Mammary epithelial cell (primary cell): ENCODE results near the gene INSM2.

ENCODE experiments used
- EZH2 ChIP-seq: IDR thresholded peaks from 2 replicates; pipeline ENCODE4 v1.6.1; 2012; ENCODE audit warnings: low read length, inconsistent platforms, borderline replicate concordance
- TF ChIP-seq, protein P1 (sequence below), 2 donors: IDR thresholded peaks in 1 of 2; conservative IDR thresholded peaks in 1 of 2; 2 replicates each; pipeline ENCODE4 v1.5.1; 2011 to 2012; ENCODE audit warnings: inconsistent platforms in 2 of 2, low read length in 2 of 2, mild to moderate bottlenecking in 2 of 2, control low read depth in 1 of 2, low read depth in 1 of 2; ENCODE audit not compliant: insufficient read depth in 1 of 2; ENCODE audit errors: extremely low read depth in 1 of 2

DNA sequence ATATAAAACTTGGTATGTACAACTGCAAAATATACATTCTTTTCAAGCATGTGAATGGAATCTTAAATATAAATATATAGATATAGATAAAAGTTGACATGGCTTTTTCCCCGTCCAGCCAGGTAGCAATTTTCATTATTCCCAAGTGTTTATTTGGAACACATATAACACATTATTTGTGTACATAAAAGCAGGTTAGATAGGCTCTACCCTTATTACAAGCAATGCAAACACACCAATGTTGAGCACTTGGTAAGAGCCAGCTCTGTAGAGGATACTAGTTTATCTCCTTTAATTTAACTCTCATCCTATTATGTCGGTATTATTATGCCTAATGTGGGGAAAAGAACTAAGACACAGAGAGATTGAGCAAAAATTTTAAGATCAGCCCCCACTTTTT lies 7.0 kb upstream of the INSM2 start:
- TF ChIP-seq EZH2 = no peak
- TF ChIP-seq, protein P1, sequence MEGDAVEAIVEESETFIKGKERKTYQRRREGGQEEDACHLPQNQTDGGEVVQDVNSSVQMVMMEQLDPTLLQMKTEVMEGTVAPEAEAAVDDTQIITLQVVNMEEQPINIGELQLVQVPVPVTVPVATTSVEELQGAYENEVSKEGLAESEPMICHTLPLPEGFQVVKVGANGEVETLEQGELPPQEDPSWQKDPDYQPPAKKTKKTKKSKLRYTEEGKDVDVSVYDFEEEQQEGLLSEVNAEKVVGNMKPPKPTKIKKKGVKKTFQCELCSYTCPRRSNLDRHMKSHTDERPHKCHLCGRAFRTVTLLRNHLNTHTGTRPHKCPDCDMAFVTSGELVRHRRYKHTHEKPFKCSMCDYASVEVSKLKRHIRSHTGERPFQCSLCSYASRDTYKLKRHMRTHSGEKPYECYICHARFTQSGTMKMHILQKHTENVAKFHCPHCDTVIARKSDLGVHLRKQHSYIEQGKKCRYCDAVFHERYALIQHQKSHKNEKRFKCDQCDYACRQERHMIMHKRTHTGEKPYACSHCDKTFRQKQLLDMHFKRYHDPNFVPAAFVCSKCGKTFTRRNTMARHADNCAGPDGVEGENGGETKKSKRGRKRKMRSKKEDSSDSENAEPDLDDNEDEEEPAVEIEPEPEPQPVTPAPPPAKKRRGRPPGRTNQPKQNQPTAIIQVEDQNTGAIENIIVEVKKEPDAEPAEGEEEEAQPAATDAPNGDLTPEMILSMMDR (conservative IDR thresholded peaks at IDR 0.05 in 1 of 2, IDR thresholded peaks at IDR 0.05 in 1 of 2; ENCODE audit: extremely low read depth in 1 of 2, insufficient read depth in 1 of 2, low read depth in 1 of 2, low read length in 2 of 2) = no peak
